GM18507 (cell line): ENCODE data around the gene CNTLN.
"Not testable (repeated sequence)": the region's sequence is repeated elsewhere in the genome, so short reads cannot be mapped to it uniquely, and the experiment has no call there.

Source experiments
- DNase-seq: peaks from one replicate; pipeline ENCODE4 v3.0.0; 2011; ENCODE audit warnings: low read depth; ENCODE audit not compliant: insufficient read length; ENCODE audit errors: extremely low spot score
- FAIRE-seq: peaks from 2 replicates; lab custom pipeline; 2011; peaks lifted over from hg19 to GRCh38; lab: Jason Lieb, UNC

CNTLN gene

GRCh38 chr9:17280350-17281012 is 145.6 kb downstream of the CNTLN start:
- DNase-seq: no peak
- FAIRE-seq: no peak

- DNase-seq, FAIRE-seq: not testable (repeated sequence)
Measured at GRCh38 chr9:17290673-17291072, 155.8 kb downstream of the CNTLN start.

- DNase-seq: no peak
- FAIRE-seq: no peak
Measured at GRCh38 chr9:17291766-17292165, 156.9 kb downstream of the CNTLN start.

- FAIRE-seq (no peak), DNase-seq (no peak)
Measured at GRCh38 chr9:17293685-17294084, 158.8 kb downstream of the CNTLN start.

- FAIRE-seq: no peak
- DNase-seq: no peak
Measured at GRCh38 chr9:17294822-17295624, 160.2 kb downstream of the CNTLN start.

GRCh38 chr9:17315341-17315740 is 180.5 kb downstream of the CNTLN start:
- DNase-seq: no peak
- no peak for FAIRE-seq

- FAIRE-seq (no peak), DNase-seq (no peak)
Measured at GRCh38 chr9:17318821-17319320, 184.0 kb downstream of the CNTLN start.

- DNase-seq (no peak), FAIRE-seq (no peak)
Measured at GRCh38 chr9:17319864-17320263, 185.0 kb downstream of the CNTLN start.

GRCh38 chr9:17322882-17323864 is 188.3 kb downstream of the CNTLN start:
- DNase-seq (no peak), FAIRE-seq (no peak)

GRCh38 chr9:17328331-17328730 is 193.5 kb downstream of the CNTLN start:
- DNase-seq: no peak
- FAIRE-seq: no peak

- no peak for DNase-seq
- FAIRE-seq: no peak
Measured at GRCh38 chr9:17330097-17330496, 195.3 kb downstream of the CNTLN start.

GRCh38 chr9:17332115-17332514 is 197.3 kb downstream of the CNTLN start:
- DNase-seq (no peak), FAIRE-seq (no peak)

- DNase-seq: no peak
- FAIRE-seq: no peak
Measured at GRCh38 chr9:17339156-17339555, 204.3 kb downstream of the CNTLN start.

- no peak for DNase-seq
- no peak for FAIRE-seq
Measured at GRCh38 chr9:17342696-17343095, 207.9 kb downstream of the CNTLN start.

- DNase-seq: no peak
- FAIRE-seq: no peak
Measured at GRCh38 chr9:17349831-17350230, 215.0 kb downstream of the CNTLN start.

GRCh38 chr9:17354006-17354405 is 219.2 kb downstream of the CNTLN start:
- not testable (repeated sequence) for FAIRE-seq, DNase-seq

- FAIRE-seq (no peak), DNase-seq (no peak)
Measured at GRCh38 chr9:17361378-17361777, 226.5 kb downstream of the CNTLN start.

GRCh38 chr9:17367035-17367434 is 232.2 kb downstream of the CNTLN start:
- FAIRE-seq (no peak), DNase-seq (no peak)

- DNase-seq: no peak
- FAIRE-seq: no peak
Measured at GRCh38 chr9:17380126-17380861, 245.5 kb downstream of the CNTLN start.
